SK-N-SH (cell line): ENCODE measurements around the gene ANXA9. TPM values are rescaled to one million over a fixed set of nuclear protein-coding genes. Genes with fewer than 3 reads are reported as not detected.

Source experiments
- CTCF ChIA-PET: fragments of 300-600, 350-600 bp; formaldehyde crosslinking; extraction: SDS; loops from one replicate; lab custom pipeline; 2021; lab: Yijun Ruan, JAX
- POLR2A ChIA-PET: fragments of 350-600 bp; sonication (Branson Sonifier 250); formaldehyde crosslinking; extraction: SDS; loops from one replicate; lab custom pipeline; 2020; ENCODE audit warnings: antibody characterized with exemption, inconsistent platforms; lab: Yijun Ruan, JAX
- DNase-seq: peaks from one replicate; pipeline ENCODE4 v3.0.0; 2012
- H2AFZ ChIP-seq: fragments of 200-600 bp; sonication (generic); 2 replicates; pipeline ENCODE4 v1.8.1; 2016; ENCODE audit warnings: antibody characterized with exemption, mild to moderate bottlenecking, low read depth
- H3F3A ChIP-seq: fragments of 200-600 bp; sonication (generic); replicated peaks from 2 replicates; pipeline ENCODE3; 2016; ENCODE audit warnings: antibody characterized with exemption, mild to moderate bottlenecking; ENCODE audit not compliant: insufficient read depth
- H3K27ac ChIP-seq, 2 experiments: fragments of 200-500 bp in 1 of 2; fragments of 200-600 bp in 1 of 2; sonication (Bioruptor generic) in 1 of 2; sonication (generic), shearing (Covaris generic) in 1 of 2; 2 replicates each; pipeline versions ENCODE4 v1.5.1 to v1.6.1; 2014 to 2016; ENCODE audit warnings: low read depth in 2 of 2, inconsistent platforms in 1 of 2, low read length in 1 of 2, mild to moderate bottlenecking in 1 of 2, mixed read lengths in 1 of 2
- H3K27me3 ChIP-seq: fragments of 200-600 bp; sonication (generic), shearing (Covaris generic); 2 replicates; pipeline ENCODE4 v1.6.1; 2016; ENCODE audit warnings: mixed run types; ENCODE audit not compliant: insufficient read depth
- H3K36me3 ChIP-seq, 2 experiments: fragments of 200-500 bp in 1 of 2; fragments of 200-600 bp in 1 of 2; sonication (Bioruptor generic) in 1 of 2; sonication (generic) in 1 of 2; replicated peaks in 1 of 2; 2 replicates each; pipeline versions ENCODE3 to v1.5.1; 2014 to 2016; ENCODE audit warnings: low read length in 1 of 2, mild to moderate bottlenecking in 1 of 2; ENCODE audit not compliant: insufficient read depth in 2 of 2, control insufficient read depth in 1 of 2
- H3K4me1 ChIP-seq, 2 experiments: fragments of 200-500 bp in 1 of 2; fragments of 200-600 bp in 1 of 2; sonication (Bioruptor generic) in 1 of 2; sonication (generic), shearing (Covaris generic) in 1 of 2; 2 replicates each; pipeline versions ENCODE4 v1.5.1 to v1.6.1; 2014 to 2016; ENCODE audit warnings: low read depth in 1 of 2, low read length in 1 of 2, mixed run types in 1 of 2; ENCODE audit not compliant: insufficient read depth in 2 of 2, control insufficient read depth in 1 of 2
- H3K4me2 ChIP-seq: fragments of 200-600 bp; sonication (generic), shearing (Covaris generic); 2 replicates; pipeline ENCODE4 v1.6.1; 2017; ENCODE audit warnings: mixed run types
- H3K4me3 ChIP-seq, 2 experiments: fragments of 200-500 bp in 1 of 2; fragments of 200-600 bp in 1 of 2; sonication (Bioruptor generic) in 1 of 2; sonication (generic), shearing (Covaris generic) in 1 of 2; 2 replicates each; pipeline versions ENCODE4 v1.5.1 to v1.8.1; 2014 to 2016; ENCODE audit warnings: low read depth in 2 of 2, inconsistent platforms in 1 of 2, low read length in 1 of 2, mild to moderate bottlenecking in 1 of 2, mixed read lengths in 1 of 2, moderate library complexity in 1 of 2
- H3K79me2 ChIP-seq: fragments of 200-600 bp; sonication (generic); 2 replicates; pipeline ENCODE4 v1.8.1; 2017; ENCODE audit warnings: mild to moderate bottlenecking; ENCODE audit not compliant: insufficient read depth
- H3K9ac ChIP-seq: fragments of 200-600 bp; sonication (generic); 2 replicates; pipeline ENCODE4 v1.6.1; 2017; ENCODE audit warnings: mixed run types
- H3K9me2 ChIP-seq: fragments of 200-600 bp; sonication (generic); 2 replicates; pipeline ENCODE4 v1.6.1; 2017; ENCODE audit warnings: mixed run types
- H3K9me3 ChIP-seq: fragments of 200-600 bp; sonication (generic); 2 replicates; pipeline ENCODE4 v1.6.1; 2017; ENCODE audit warnings: mixed run types, mild to moderate bottlenecking, moderate library complexity
- H4K20me1 ChIP-seq: fragments of 200-600 bp; sonication (generic); 2 replicates; pipeline ENCODE4 v1.6.1; 2017; ENCODE audit warnings: mild to moderate bottlenecking, mixed run types; ENCODE audit not compliant: insufficient read depth
- GATA2 ChIP-seq: sonication (generic); formaldehyde crosslinking; IDR thresholded peaks from 2 replicates; pipeline ENCODE4 v1.5.0; 2020; ENCODE audit warnings: mild to moderate bottlenecking, missing genetic modification reagents
- NFIC ChIP-seq: IDR thresholded peaks from 2 replicates; pipeline ENCODE4 v1.4.0; 2012; ENCODE audit warnings: borderline replicate concordance
- POLR2AphosphoS5 ChIP-seq: IDR thresholded peaks from 2 replicates; pipeline ENCODE4 v1.6.1; 2012; ENCODE audit warnings: low read depth, low read length
- RAD21 ChIP-seq: IDR thresholded peaks from 2 replicates; pipeline ENCODE4 v1.6.1; 2012; ENCODE audit warnings: mild to moderate bottlenecking, low read length
- SIN3A ChIP-seq: IDR thresholded peaks from 2 replicates; pipeline ENCODE4 v1.6.1; 2012; ENCODE audit warnings: low read depth, mild to moderate bottlenecking, low read length, moderate library complexity, borderline replicate concordance
- TAF1 ChIP-seq: IDR thresholded peaks from 2 replicates; pipeline ENCODE4 v1.6.1; 2012; ENCODE audit warnings: low read depth, mild to moderate bottlenecking, low read length, moderate library complexity, borderline replicate concordance
- TEAD4 ChIP-seq: IDR thresholded peaks from 2 replicates; pipeline ENCODE4 v1.4.0; 2012; ENCODE audit warnings: mild to moderate bottlenecking, borderline replicate concordance; ENCODE audit not compliant: insufficient read depth
- WGBS: methylation state at CpG from one replicate; pipeline ENCODE4 v1.1.6; 2017; ENCODE audit warnings: low lambda C conversion rate; 5-methylcytosine and 5-hydroxymethylcytosine counted together
- polyA plus RNA-seq, 3 experiments: library from polyadenylated mRNA; depleted of rRNA; stranded (reverse); fragments of >200 nt; gene quantifications; 2 replicates each; pipeline ENCODE4 v1.2.3, GENCODE V29; 2012
- TF ChIP-seq, protein P1 (sequence below): IDR thresholded peaks from 2 replicates; pipeline ENCODE4 v1.6.1; 2012; ENCODE audit warnings: mild to moderate bottlenecking, low read depth, low read length, moderate library complexity
- TF ChIP-seq, protein P2 (sequence below): fragments of 150-350 bp; IDR thresholded peaks from 2 replicates; pipeline ENCODE4 v1.6.1; 2017; ENCODE audit warnings: antibody characterized with exemption, low read length, low read depth, borderline replicate concordance
- TF ChIP-seq, protein P3 (sequence below): IDR thresholded peaks from 2 replicates; pipeline ENCODE4 v1.4.0; 2012; ENCODE audit warnings: low read depth, borderline replicate concordance

ANXA9 gene
- polyA plus RNA-seq, 1 of the 3 experiments (the other 2 are of a cell fraction), result 0.07 TPM

DNA sequence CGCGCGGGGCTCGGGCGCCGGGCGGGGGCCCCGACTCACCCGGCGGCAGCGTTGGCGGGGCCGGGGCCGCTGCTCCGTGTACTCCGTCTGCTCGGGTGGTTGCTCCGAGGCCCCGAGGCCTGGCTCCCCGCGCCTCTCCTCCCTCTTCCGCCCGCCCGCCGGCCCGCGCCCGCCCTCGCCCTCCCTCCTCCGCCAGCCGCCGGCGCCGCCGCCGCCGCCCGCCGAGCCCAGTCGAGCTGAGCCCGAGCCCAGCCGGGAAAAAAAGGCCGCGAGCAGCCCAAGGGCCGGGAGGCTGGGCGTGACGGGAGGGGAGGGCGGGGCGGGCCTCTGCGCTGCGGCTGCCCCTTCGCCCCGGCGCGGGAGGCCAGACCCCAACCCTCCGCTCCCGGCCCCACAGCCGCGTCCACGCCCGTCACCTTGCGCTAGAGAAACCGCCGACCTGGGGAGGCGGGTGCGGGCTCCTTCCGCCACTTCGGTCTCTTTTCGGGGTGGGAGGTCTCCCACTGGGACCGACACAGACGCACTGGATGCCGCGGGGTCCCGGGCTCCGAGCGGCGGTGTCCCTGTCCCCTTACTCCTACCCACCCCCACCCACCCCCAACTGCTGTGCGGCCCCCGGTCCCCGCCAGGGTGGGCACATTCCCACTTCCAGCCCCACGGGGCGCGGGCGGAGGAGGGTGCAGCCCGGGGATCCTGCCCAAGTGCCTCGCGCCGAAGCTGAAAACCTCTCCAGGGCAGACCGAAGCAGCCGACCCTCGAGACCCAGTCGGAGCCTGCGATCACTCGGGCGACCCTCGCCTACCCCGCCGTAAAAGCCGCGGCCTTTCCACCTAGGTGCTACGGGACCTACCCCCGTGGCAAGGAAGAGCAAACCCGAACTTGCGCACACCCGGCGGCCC is 7.3 kb upstream of the ANXA9 start, which contains the start of gene CERS2:
Gene CERS2 (minus strand): TSS at position 256 of the 899 bp plus-strand sequence. CDS start 5,745 bp downstream, outside the sequence.
- H3K79me2 ChIP-seq, result peaks cover 52% of the 10 kb centered on the region
- H3K4me1 ChIP-seq, result peaks cover 43 to 49% of the 10 kb centered on the region in 2 experiments
- H3K27me3 ChIP-seq, result no peaks in the 10 kb centered on the region
- peak; percentile 59; the same call in 1 of the 2 replicates for TF ChIP-seq SIN3A
- peak; percentile 45; the same call in 1 of the 2 replicates for TF ChIP-seq TAF1
- TF ChIP-seq, protein P1, sequence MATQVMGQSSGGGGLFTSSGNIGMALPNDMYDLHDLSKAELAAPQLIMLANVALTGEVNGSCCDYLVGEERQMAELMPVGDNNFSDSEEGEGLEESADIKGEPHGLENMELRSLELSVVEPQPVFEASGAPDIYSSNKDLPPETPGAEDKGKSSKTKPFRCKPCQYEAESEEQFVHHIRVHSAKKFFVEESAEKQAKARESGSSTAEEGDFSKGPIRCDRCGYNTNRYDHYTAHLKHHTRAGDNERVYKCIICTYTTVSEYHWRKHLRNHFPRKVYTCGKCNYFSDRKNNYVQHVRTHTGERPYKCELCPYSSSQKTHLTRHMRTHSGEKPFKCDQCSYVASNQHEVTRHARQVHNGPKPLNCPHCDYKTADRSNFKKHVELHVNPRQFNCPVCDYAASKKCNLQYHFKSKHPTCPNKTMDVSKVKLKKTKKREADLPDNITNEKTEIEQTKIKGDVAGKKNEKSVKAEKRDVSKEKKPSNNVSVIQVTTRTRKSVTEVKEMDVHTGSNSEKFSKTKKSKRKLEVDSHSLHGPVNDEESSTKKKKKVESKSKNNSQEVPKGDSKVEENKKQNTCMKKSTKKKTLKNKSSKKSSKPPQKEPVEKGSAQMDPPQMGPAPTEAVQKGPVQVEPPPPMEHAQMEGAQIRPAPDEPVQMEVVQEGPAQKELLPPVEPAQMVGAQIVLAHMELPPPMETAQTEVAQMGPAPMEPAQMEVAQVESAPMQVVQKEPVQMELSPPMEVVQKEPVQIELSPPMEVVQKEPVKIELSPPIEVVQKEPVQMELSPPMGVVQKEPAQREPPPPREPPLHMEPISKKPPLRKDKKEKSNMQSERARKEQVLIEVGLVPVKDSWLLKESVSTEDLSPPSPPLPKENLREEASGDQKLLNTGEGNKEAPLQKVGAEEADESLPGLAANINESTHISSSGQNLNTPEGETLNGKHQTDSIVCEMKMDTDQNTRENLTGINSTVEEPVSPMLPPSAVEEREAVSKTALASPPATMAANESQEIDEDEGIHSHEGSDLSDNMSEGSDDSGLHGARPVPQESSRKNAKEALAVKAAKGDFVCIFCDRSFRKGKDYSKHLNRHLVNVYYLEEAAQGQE, result 0 out of 2 replicates have a peak, but pooled peaks have one; percentile 31
- TF ChIP-seq POLR2AphosphoS5, result 0 out of 2 replicates have a peak, but pooled peaks have one; percentile 26
- no peak for TF ChIP-seq NFIC
- peak; percentile 95 for DNase-seq
- peak within 1 kb of the TSS; percentile 92 for H3K9ac ChIP-seq
- peaks cover 22% of the 10 kb centered on the region for H3F3A ChIP-seq
- ChIA-PET POLR2A (interaction anchor here (0.6 to 2.5 kb wide), 4 partner anchors 10 to 395 kb away, joined by 3 to 10 read pairs (median 4); partner anchors contain the start of genes MCL1 and MINDY1), CTCF (interaction anchor here (0.7 to 17.0 kb wide), 4 partner anchors 16 to 414 kb away, joined by 3 to 371 read pairs (median 4); partner anchors contain the start of genes C1orf56 and MINDY1)
- 19% methylated on average over 29 of the region's 106 CpGs for WGBS
- H3K9me2 ChIP-seq, result no peaks in the 10 kb centered on the region
- H4K20me1 ChIP-seq, result peaks cover 38% of the 10 kb centered on the region
- no peaks in the 10 kb centered on the region for H3K9me3 ChIP-seq
- H3K4me3 ChIP-seq, result peak within 1 kb of the TSS; percentile 72 to 79
- H3K36me3 ChIP-seq, result no peaks in the 10 kb centered on the region
- H3K4me2 ChIP-seq, result peak within 1 kb of the TSS; percentile 89
- H3K27ac ChIP-seq, result peak within 1 kb of the TSS; percentile 62 to 85
- peak within 1 kb of the TSS; percentile 37 for H2AFZ ChIP-seq

DNA sequence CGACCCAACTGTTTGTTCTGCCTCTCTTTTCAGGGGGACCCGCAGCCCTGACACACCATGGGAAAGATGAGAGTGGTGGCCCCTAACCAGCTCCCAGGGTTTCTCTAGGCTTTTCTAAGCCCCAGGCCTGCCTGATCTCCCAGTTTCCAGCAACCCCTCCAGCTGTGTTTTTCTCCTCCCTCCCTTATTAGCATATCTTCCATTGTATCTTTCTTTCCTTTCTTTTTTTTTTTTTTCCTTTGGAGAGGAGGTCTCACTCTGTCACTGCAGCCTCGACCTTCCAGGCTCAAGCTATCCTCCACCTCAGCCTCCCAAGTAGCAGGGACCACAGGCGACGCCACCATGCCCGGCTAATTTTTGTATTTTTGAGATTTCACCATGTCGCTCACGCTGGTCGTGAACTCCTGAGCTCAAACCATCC is 5.7 kb upstream of the ANXA9 start:
- H3K27ac ChIP-seq, result peak overlapping the region in 1 of 2 experiments; percentile 77; a peak in 3 of 4 replicates
- CTCF ChIA-PET, result interaction anchor here (17.0 kb wide), 1 partner anchor 24 kb away, joined by 371 read pairs; the partner anchor contains the start of gene MINDY1
- WGBS, result 95% methylated on average over 7 of the region's 9 CpGs

More for the DNA sequence above, 5.7 kb upstream of the ANXA9 start:
- Histone ChIP-seq H3K4me3 (no peak overlapping the region), H2AFZ (no peak overlapping the region), H3K9ac (peak overlapping the region; percentile 36; the same call in 1 of the 2 replicates), H3K4me1 (peaks cover 37 to 46% of the 10 kb centered on the region in 2 experiments), H3K9me2 (no peaks in the 10 kb centered on the region), H3K27me3 (no peaks in the 10 kb centered on the region), H3K36me3 (no peaks in the 10 kb centered on the region), H4K20me1 (peaks cover 22% of the 10 kb centered on the region), H3F3A (peaks cover 23% of the 10 kb centered on the region), H3K4me2 (peak overlapping the region; percentile 60), H3K79me2 (peaks cover 36% of the 10 kb centered on the region), H3K9me3 (no peaks in the 10 kb centered on the region)
- POLR2A ChIA-PET, result no interaction called here
- DNase-seq, result no peak
- TF ChIP-seq NFIC (no peak), GATA2 (CRISPR knock-in tag) (no peak), TEAD4 (no peak), RAD21 (no peak)
- TF ChIP-seq, protein P2, sequence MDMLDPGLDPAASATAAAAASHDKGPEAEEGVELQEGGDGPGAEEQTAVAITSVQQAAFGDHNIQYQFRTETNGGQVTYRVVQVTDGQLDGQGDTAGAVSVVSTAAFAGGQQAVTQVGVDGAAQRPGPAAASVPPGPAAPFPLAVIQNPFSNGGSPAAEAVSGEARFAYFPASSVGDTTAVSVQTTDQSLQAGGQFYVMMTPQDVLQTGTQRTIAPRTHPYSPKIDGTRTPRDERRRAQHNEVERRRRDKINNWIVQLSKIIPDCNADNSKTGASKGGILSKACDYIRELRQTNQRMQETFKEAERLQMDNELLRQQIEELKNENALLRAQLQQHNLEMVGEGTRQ, result no peak
- TF ChIP-seq, protein P3, sequence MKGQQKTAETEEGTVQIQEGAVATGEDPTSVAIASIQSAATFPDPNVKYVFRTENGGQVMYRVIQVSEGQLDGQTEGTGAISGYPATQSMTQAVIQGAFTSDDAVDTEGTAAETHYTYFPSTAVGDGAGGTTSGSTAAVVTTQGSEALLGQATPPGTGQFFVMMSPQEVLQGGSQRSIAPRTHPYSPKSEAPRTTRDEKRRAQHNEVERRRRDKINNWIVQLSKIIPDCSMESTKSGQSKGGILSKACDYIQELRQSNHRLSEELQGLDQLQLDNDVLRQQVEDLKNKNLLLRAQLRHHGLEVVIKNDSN, result no peak
